Panc1 (cell line): Measurements from ENCODE around the gene MAIP1.

Experiments
- CTCF ChIP-seq: fragments of 450-650 bp; IDR thresholded peaks from 2 replicates; pipeline ENCODE4 v1.5.1; 2017; ENCODE audit warnings: mild to moderate bottlenecking
- TCF7L2 ChIP-seq: IDR thresholded peaks from 2 replicates; pipeline ENCODE4 v1.6.1; 2011; ENCODE audit warnings: mild to moderate bottlenecking, low read depth, low read length, inconsistent platforms
- TF ChIP-seq, protein P1 (sequence below), 2 experiments: IDR thresholded peaks; 2 replicates each; pipeline ENCODE4 v1.6.1; 2011 to 2012; ENCODE audit warnings: low read depth in 2 of 2, control low read depth in 1 of 2, low read length in 1 of 2, mild to moderate bottlenecking in 1 of 2, moderate library complexity in 1 of 2; ENCODE audit not compliant: insufficient read depth in 1 of 2

- TF ChIP-seq, protein P1, sequence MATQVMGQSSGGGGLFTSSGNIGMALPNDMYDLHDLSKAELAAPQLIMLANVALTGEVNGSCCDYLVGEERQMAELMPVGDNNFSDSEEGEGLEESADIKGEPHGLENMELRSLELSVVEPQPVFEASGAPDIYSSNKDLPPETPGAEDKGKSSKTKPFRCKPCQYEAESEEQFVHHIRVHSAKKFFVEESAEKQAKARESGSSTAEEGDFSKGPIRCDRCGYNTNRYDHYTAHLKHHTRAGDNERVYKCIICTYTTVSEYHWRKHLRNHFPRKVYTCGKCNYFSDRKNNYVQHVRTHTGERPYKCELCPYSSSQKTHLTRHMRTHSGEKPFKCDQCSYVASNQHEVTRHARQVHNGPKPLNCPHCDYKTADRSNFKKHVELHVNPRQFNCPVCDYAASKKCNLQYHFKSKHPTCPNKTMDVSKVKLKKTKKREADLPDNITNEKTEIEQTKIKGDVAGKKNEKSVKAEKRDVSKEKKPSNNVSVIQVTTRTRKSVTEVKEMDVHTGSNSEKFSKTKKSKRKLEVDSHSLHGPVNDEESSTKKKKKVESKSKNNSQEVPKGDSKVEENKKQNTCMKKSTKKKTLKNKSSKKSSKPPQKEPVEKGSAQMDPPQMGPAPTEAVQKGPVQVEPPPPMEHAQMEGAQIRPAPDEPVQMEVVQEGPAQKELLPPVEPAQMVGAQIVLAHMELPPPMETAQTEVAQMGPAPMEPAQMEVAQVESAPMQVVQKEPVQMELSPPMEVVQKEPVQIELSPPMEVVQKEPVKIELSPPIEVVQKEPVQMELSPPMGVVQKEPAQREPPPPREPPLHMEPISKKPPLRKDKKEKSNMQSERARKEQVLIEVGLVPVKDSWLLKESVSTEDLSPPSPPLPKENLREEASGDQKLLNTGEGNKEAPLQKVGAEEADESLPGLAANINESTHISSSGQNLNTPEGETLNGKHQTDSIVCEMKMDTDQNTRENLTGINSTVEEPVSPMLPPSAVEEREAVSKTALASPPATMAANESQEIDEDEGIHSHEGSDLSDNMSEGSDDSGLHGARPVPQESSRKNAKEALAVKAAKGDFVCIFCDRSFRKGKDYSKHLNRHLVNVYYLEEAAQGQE (IDR thresholded peaks at IDR 0.05; ENCODE audit: insufficient read depth in 1 of 2, low read depth in 2 of 2, low read length in 1 of 2) = no peak
- TF ChIP-seq CTCF (no peak), TCF7L2 (no peak)
These were observed 48.2 kb upstream of the MAIP1 start for GRCh38 chr2:199907008-199907714.
